Mucosa of descending colon (tissue), 3 donors: Measurements from ENCODE around the gene TNK1. TPM values are rescaled to one million over a fixed set of nuclear protein-coding genes. Genes with fewer than 3 reads are reported as not detected.

Source experiments
- ATAC-seq: fragments of 200-7000 bp; cut with Tn5 transposase; one replicate; pipeline ENCODE4 v1.9.1; 2020; ENCODE audit warnings: mild to moderate bottlenecking, moderate library complexity
- DNase-seq, 3 donors: peaks; one replicate each; pipeline ENCODE4 v3.0.0-alpha.2; 2020
- H3K36me3 ChIP-seq: fragments of 200-600 bp; one replicate; pipeline ENCODE4 v1.8.0; 2021; ENCODE audit warnings: low read depth, mild to moderate bottlenecking
- H3K4me1 ChIP-seq: fragments of 200-600 bp; one replicate; pipeline ENCODE4 v1.8.0; 2021; ENCODE audit warnings: low read depth, mild to moderate bottlenecking
- H3K4me3 ChIP-seq: fragments of 200-600 bp; one replicate; pipeline ENCODE4 v1.8.0; 2021; ENCODE audit warnings: mild to moderate bottlenecking
- H3K9me3 ChIP-seq: fragments of 200-600 bp; one replicate; pipeline ENCODE4 v1.8.0; 2021; ENCODE audit warnings: mild to moderate bottlenecking
- CTCF ChIP-seq: fragments of 200-600 bp; IDR thresholded peaks from one replicate; pipeline ENCODE4 v1.8.0; 2022; ENCODE audit warnings: antibody characterized with exemption, mild to moderate bottlenecking
- intact Hi-C, 2 donors: fragments of 100-400 bp; cut with DNase I in 1 of 2; cut with micrococcal nuclease in 1 of 2; formaldehyde crosslinking; loops; one replicate each; pipeline versions ENCODE4 v1.11.0 to v1.11.1; 2022; cut with DNase I, micrococcal nuclease
- total RNA-seq, 3 donors: library from RNA; stranded (reverse); fragmentation: NEBNext Ultra II Directional in 2 of 3; extraction: Animal tissue kit (Norgen Biotek cat#: 25700) in 2 of 3; gene quantifications; one replicate each; pipeline versions ENCODE4 v1.2.1 to v1.2.4, GENCODE V29; 2021 to 2023
- donor health status: DM: no; HTN: no; CAD: no; lungs with moderate emphysema.
- donor health status: DM: no; HTN: no; CAD: no.
- donor health status: DM: no; HTN: yes; CAD: no.

Gene TNK1
- total RNA-seq, 3 donors from 2014 or later, result 16.4 to 29.5 (median 20.7) TPM

- intact Hi-C loops, result no loop called here
Observed at GRCh38 chr17:7438656-7439460, 58.0 kb downstream of the TNK1 start.

More at GRCh38 chr17:7438656-7439460, 58.0 kb downstream of the TNK1 start:
- TF ChIP-seq CTCF, result no peak
- Histone ChIP-seq H3K36me3 (no peaks in the 10 kb centered on the region), H3K4me3 (no peak overlapping the region), H3K9me3 (no peaks in the 10 kb centered on the region), H3K4me1 (peaks cover 26% of the 10 kb centered on the region)
- ATAC-seq, result no peak
- no peak for DNase-seq

Other genes with a start within 250 kb of the TNK1 start
- 1 to 10 TPM in 2 of 3 donors, under 1 TPM in 1; 0.35 to 1.6 (median 1.2) TPM for gene ASGR1, start 201.7 kb upstream of the TNK1 start, total RNA-seq
- gene DLG4, start 161.3 kb upstream of the TNK1 start, total RNA-seq, result 10 to 100 TPM in 1 of 3 donors, 1 to 10 TPM in 2; 4.1 to 34.5 (median 6.6) TPM
- 1,000 to 10,000 TPM in 1 of 3 donors, 100 to 1,000 TPM in 2; 729 to 1,007 (median 804) TPM for gene ACADVL, start 161.2 kb upstream of the TNK1 start, total RNA-seq
- gene DVL2, start 146.6 kb upstream of the TNK1 start, total RNA-seq, result 10 to 100 TPM; 33.4 to 52.0 (median 36.0) TPM
- gene PHF23, start 141.6 kb upstream of the TNK1 start, total RNA-seq, result 10 to 100 TPM; 36.0 to 49.8 (median 36.8) TPM
- gene GABARAP, start 138.6 kb upstream of the TNK1 start, total RNA-seq, result 100 to 1,000 TPM; 424 to 499 (median 484) TPM
- 100 to 1,000 TPM; 117 to 123 (median 117) TPM for gene CTDNEP1, start 129.4 kb upstream of the TNK1 start, total RNA-seq
- 10 to 100 TPM; 34.9 to 45.6 (median 42.2) TPM for gene ELP5, start 128.9 kb upstream of the TNK1 start, total RNA-seq
- 1,000 to 10,000 TPM in 1 of 3 donors, 100 to 1,000 TPM in 2; 586 to 1,244 (median 934) TPM for gene CLDN7, start 118.6 kb upstream of the TNK1 start, total RNA-seq
- 10 to 100 TPM in 1 of 3 donors, 1 to 10 TPM in 2; 5.3 to 78.2 (median 6.1) TPM for gene SLC2A4, start 99.4 kb upstream of the TNK1 start, total RNA-seq
- gene YBX2, start 86.5 kb upstream of the TNK1 start, total RNA-seq, result 10 to 100 TPM; 17.9 to 71.4 (median 37.8) TPM
- gene EIF5A, start 73.5 kb upstream of the TNK1 start, total RNA-seq, result 100 to 1,000 TPM; 281 to 492 (median 313) TPM
- gene GPS2, start 65.7 kb upstream of the TNK1 start, total RNA-seq, result 10 to 100 TPM; 68.1 to 89.8 (median 83.2) TPM
- gene NEURL4, start 51.8 kb upstream of the TNK1 start, total RNA-seq, result 10 to 100 TPM; 39.0 to 59.1 (median 44.9) TPM
- gene ACAP1, start 44.6 kb upstream of the TNK1 start, total RNA-seq, result 10 to 100 TPM in 2 of 3 donors, 1 to 10 TPM in 1; 9.2 to 16.5 (median 11.2) TPM
- 10 to 100 TPM in 1 of 3 donors, 1 to 10 TPM in 2; 8.2 to 10.3 (median 8.5) TPM for gene KCTD11, start 28.9 kb upstream of the TNK1 start, total RNA-seq
- gene TMEM95, start 25.9 kb upstream of the TNK1 start, total RNA-seq, result under 1 TPM in 1 of 3 donors, not detected in 2; 0.26 TPM
- 10 to 100 TPM in 2 of 3 donors, 1 to 10 TPM in 1; 5.5 to 21.6 (median 16.4) TPM for gene PLSCR3, start 13.4 kb downstream of the TNK1 start, total RNA-seq
- gene TMEM256, start 23.0 kb downstream of the TNK1 start, total RNA-seq, result 10 to 100 TPM; 51.9 to 85.1 (median 64.9) TPM
- gene NLGN2, start 26.8 kb downstream of the TNK1 start, total RNA-seq, result 10 to 100 TPM in 1 of 3 donors, 1 to 10 TPM in 2; 2.9 to 38.0 (median 6.7) TPM
- gene SPEM1, start 39.2 kb downstream of the TNK1 start, total RNA-seq, result not detected
- gene SPEM2, start 44.5 kb downstream of the TNK1 start, total RNA-seq, result not detected
- gene SPEM3, start 47.8 kb downstream of the TNK1 start, total RNA-seq, result not detected
- 10 to 100 TPM in 2 of 3 donors, 1 to 10 TPM in 1; 8.8 to 22.5 (median 16.4) TPM for gene TMEM102, start 54.3 kb downstream of the TNK1 start, total RNA-seq
- 1 to 10 TPM; 1.4 to 3.0 (median 2.2) TPM for gene FGF11, start 58.4 kb downstream of the TNK1 start, total RNA-seq
- 1 to 10 TPM; 6.0 to 8.3 (median 7.7) TPM for gene CHRNB1, start 64.0 kb downstream of the TNK1 start, total RNA-seq
- gene ZBTB4, start 98.5 kb downstream of the TNK1 start, total RNA-seq, result 10 to 100 TPM; 16.6 to 93.9 (median 18.5) TPM
- gene SLC35G6, start 100.4 kb downstream of the TNK1 start, total RNA-seq, result not detected
- gene POLR2A, start 103.3 kb downstream of the TNK1 start, total RNA-seq, result 100 to 1,000 TPM; 101 to 124 (median 118) TPM
- gene TNFSF12, start 168.0 kb downstream of the TNK1 start, total RNA-seq, result 10 to 100 TPM; 11.6 to 69.4 (median 15.8) TPM
- gene TNFSF13, start 177.7 kb downstream of the TNK1 start, total RNA-seq, result 10 to 100 TPM; 41.0 to 74.6 (median 73.3) TPM
- 10 to 100 TPM; 27.9 to 60.2 (median 37.7) TPM for gene SENP3, start 180.8 kb downstream of the TNK1 start, total RNA-seq
- gene CD68, start 198.5 kb downstream of the TNK1 start, total RNA-seq, result 10 to 100 TPM; 41.4 to 91.9 (median 50.7) TPM
- 100 to 1,000 TPM in 1 of 3 donors, 10 to 100 TPM in 2; 55.2 to 101 (median 94.5) TPM for gene MPDU1, start 202.8 kb downstream of the TNK1 start, total RNA-seq
- 1 to 10 TPM in 1 of 3 donors, under 1 TPM in 2; 0.38 to 4.4 (median 0.41) TPM for gene SOX15, start 209.0 kb downstream of the TNK1 start, total RNA-seq
- gene FXR2, start 233.8 kb downstream of the TNK1 start, total RNA-seq, result 10 to 100 TPM; 23.0 to 53.3 (median 28.1) TPM
- 100 to 1,000 TPM in 1 of 3 donors, 10 to 100 TPM in 2; 49.1 to 104 (median 76.9) TPM for gene SAT2, start 246.7 kb downstream of the TNK1 start, total RNA-seq
- gene SHBG, start 249.0 kb downstream of the TNK1 start, total RNA-seq, result under 1 TPM in 2 of 3 donors, not detected in 1; 0.25 to 0.89 TPM